ENCODE data around the gene RSL24D1. TPM values are rescaled to one million over a fixed set of nuclear protein-coding genes. Genes with fewer than 3 reads are reported as not detected.

RSL24D1 gene
- total and polyA plus RNA-seq, 9 of the 15 experiments (the other 6 are each of a cell fraction or from before 2014, with no cell fraction given): 133 to 324 (median 223) TPM

DNA sequence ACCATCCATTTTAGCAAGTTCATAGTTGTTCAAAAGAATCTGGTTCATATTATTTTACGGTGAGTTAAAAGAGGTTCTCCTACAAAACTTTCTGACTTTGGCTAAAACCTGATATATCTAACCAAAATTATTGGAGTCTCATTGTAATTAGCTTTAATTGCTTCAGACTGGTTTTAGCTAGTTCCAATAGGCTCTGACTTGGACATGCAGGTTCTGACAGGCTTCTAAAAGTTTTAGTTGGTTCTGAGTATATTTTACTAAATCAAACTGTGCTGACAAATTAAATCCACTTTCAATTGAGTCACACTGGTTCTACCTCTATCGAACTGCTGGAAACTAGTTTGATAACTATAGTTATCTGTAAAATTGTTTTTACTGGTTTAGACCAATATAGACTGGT lies 42.1 kb upstream of the RSL24D1 start:
- Histone ChIP-seq H3K9me3 (replicated peaks; ENCODE audit: control insufficient read depth, insufficient read depth, low read depth, low read length) (no peaks in the 10 kb centered on the region), H3K4me3 (no peak overlapping the region), H3K36me3 (ENCODE audit: control insufficient read depth, insufficient read depth, low read length) (peaks cover 10% of the 10 kb centered on the region), H3K79me2 (ENCODE audit: control insufficient read depth, insufficient read depth, low read length) (peaks cover 85% of the 10 kb centered on the region), H3K4me2 (ENCODE audit: insufficient read depth, low read length) (peak overlapping the region; percentile 43), H3K27ac (ENCODE audit: extremely low read depth, low read depth, low read length) (peak overlapping the region; percentile 93), H3K9me1 (ENCODE audit: control insufficient read depth, insufficient read depth, low read length) (no peaks in the 10 kb centered on the region), H3K4me1 (replicated peaks in 1 of 2; ENCODE audit: control insufficient read depth in 2 of 2, insufficient read depth in 2 of 2, low read length in 2 of 2) (peaks cover 0 to 49% of the 10 kb centered on the region in 2 experiments; a peak in 3 of 5 replicates), H4K20me1 (replicated peaks; ENCODE audit: control insufficient read depth, insufficient read depth, low read length) (no peaks in the 10 kb centered on the region), H2AFZ (ENCODE audit: low read depth, low read length) (no peak overlapping the region), H3K9ac (ENCODE audit: insufficient read depth in 1 of 2, low read depth in 2 of 2, low read length in 2 of 2) (peak overlapping the region in 1 of 2 experiments; percentile 77; a peak in 2 of 4 replicates), H3K27me3 (ENCODE audit: control insufficient read depth in 2 of 2, insufficient read depth in 2 of 2, low read length in 2 of 2) (no peaks in the 10 kb centered on the region)
- in situ Hi-C loops (cut with MboI): no loop called here
- intact Hi-C loops (cut with micrococcal nuclease): loop anchor here (5.0 kb wide), 1 partner anchor 168 kb away; the partner anchor contains the start of genes CCPG1 and PIERCE2
- no peak for ATAC-seq
- DNase-seq (ENCODE audit: extremely low read depth in 1 of 4, low spot score in 3 of 4): no peak
- CTCF ChIA-PET (ENCODE audit: low intra/inter-chr PET ratio): no interaction called here
- no peak for FAIRE-seq
- BruUV-seq (replicated peaks): no TSS peak
- 21% methylated on average over 2 of the region's 2 CpGs for WGBS (ENCODE audit: insufficient coverage, low coverage, missing lambda C conversion rate)
- POLR2A ChIA-PET: interaction anchor here (2.8 kb wide), 1 partner anchor 10 kb away, joined by 11 read pairs; no protein-coding TSS in a partner anchor
- TF ChIP-seq, protein P1, sequence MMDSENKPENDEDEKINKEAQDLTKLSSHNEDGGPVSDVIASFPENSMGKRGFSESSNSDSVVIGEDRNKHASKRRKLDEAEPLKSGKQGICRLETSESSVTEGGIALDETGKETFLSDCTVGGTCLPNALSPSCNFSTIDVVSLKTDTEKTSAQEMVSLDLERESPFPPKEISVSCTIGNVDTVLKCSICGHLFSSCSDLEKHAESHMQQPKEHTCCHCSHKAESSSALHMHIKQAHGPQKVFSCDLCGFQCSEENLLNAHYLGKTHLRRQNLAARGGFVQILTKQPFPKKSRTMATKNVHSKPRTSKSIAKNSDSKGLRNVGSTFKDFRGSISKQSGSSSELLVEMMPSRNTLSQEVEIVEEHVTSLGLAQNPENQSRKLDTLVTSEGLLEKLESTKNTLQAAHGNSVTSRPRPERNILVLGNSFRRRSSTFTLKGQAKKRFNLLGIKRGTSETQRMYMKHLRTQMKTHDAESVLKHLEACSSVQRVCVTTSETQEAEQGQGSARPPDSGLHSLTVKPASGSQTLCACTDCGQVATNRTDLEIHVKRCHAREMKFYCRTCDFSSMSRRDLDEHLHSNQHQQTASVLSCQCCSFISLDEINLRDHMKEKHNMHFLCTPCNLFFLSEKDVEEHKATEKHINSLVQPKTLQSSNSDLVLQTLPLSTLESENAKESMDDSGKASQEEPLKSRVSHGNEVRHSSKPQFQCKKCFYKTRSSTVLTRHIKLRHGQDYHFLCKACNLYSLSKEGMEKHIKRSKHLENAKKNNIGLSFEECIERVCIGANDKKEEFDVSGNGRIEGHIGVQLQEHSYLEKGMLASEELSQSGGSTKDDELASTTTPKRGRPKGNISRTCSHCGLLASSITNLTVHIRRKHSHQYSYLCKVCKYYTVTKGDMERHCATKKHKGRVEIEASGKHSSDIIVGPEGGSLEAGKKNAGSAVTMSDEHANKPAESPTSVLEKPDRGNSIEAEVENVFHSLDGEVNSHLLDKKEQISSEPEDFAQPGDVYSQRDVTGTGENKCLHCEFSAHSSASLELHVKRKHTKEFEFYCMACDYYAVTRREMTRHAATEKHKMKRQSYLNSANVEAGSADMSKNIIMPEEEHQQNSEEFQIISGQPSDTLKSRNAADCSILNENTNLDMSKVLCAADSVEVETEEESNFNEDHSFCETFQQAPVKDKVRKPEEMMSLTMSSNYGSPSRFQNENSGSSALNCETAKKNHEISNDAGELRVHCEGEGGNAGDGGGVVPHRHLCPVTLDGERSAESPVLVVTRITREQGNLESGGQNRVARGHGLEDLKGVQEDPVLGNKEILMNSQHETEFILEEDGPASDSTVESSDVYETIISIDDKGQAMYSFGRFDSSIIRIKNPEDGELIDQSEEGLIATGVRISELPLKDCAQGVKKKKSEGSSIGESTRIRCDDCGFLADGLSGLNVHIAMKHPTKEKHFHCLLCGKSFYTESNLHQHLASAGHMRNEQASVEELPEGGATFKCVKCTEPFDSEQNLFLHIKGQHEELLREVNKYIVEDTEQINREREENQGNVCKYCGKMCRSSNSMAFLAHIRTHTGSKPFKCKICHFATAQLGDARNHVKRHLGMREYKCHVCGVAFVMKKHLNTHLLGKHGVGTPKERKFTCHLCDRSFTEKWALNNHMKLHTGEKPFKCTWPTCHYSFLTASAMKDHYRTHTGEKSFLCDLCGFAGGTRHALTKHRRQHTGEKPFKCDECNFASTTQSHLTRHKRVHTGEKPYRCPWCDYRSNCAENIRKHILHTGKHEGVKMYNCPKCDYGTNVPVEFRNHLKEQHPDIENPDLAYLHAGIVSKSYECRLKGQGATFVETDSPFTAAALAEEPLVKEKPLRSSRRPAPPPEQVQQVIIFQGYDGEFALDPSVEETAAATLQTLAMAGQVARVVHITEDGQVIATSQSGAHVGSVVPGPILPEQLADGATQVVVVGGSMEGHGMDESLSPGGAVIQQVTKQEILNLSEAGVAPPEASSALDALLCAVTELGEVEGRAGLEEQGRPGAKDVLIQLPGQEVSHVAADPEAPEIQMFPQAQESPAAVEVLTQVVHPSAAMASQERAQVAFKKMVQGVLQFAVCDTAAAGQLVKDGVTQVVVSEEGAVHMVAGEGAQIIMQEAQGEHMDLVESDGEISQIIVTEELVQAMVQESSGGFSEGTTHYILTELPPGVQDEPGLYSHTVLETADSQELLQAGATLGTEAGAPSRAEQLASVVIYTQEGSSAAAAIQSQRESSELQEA (IDR thresholded peaks at IDR 0.05; ENCODE audit: low read depth): no peak
- TF ChIP-seq SMAD4 (CRISPR knock-in tag; conservative IDR thresholded peaks at IDR 0.05) (no peak), KLF16 (IDR thresholded peaks at IDR 0.05) (peak; percentile 76; the same call in 1 of the 2 replicates), KAT2B (IDR thresholded peaks at IDR 0.05; ENCODE audit: low read depth, low read length) (no peak)
- TF ChIP-seq, protein P2, sequence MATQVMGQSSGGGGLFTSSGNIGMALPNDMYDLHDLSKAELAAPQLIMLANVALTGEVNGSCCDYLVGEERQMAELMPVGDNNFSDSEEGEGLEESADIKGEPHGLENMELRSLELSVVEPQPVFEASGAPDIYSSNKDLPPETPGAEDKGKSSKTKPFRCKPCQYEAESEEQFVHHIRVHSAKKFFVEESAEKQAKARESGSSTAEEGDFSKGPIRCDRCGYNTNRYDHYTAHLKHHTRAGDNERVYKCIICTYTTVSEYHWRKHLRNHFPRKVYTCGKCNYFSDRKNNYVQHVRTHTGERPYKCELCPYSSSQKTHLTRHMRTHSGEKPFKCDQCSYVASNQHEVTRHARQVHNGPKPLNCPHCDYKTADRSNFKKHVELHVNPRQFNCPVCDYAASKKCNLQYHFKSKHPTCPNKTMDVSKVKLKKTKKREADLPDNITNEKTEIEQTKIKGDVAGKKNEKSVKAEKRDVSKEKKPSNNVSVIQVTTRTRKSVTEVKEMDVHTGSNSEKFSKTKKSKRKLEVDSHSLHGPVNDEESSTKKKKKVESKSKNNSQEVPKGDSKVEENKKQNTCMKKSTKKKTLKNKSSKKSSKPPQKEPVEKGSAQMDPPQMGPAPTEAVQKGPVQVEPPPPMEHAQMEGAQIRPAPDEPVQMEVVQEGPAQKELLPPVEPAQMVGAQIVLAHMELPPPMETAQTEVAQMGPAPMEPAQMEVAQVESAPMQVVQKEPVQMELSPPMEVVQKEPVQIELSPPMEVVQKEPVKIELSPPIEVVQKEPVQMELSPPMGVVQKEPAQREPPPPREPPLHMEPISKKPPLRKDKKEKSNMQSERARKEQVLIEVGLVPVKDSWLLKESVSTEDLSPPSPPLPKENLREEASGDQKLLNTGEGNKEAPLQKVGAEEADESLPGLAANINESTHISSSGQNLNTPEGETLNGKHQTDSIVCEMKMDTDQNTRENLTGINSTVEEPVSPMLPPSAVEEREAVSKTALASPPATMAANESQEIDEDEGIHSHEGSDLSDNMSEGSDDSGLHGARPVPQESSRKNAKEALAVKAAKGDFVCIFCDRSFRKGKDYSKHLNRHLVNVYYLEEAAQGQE (IDR thresholded peaks at IDR 0.05; ENCODE audit: borderline replicate concordance): peak; percentile 90
- TF ChIP-seq, protein P2 (CRISPR knock-in tag; IDR thresholded peaks at IDR 0.05; ENCODE audit: low read depth): no peak

Measured in K562 (cell line).